ENCODE data around the gene RELT. TPM values are rescaled to one million over a fixed set of nuclear protein-coding genes. Genes with fewer than 3 reads are reported as not detected.

RELT gene
- total RNA-seq, 1 donor from 2014 or later, result 15.2 TPM

- Mint-ChIP-seq H3K27ac (ENCODE audit: unreplicated experiment) (peak overlapping the region; percentile 82), H3K27me3 (ENCODE audit: unreplicated experiment) (peaks cover 10% of the 10 kb centered on the region), H3K9me3 (ENCODE audit: unreplicated experiment) (no peaks in the 10 kb centered on the region), H3K4me3 (ENCODE audit: unreplicated experiment) (peak overlapping the region; percentile 16), H3K4me1 (ENCODE audit: unreplicated experiment) (peaks cover 20% of the 10 kb centered on the region), H3K36me3 (ENCODE audit: low read depth, unreplicated experiment) (peaks cover 36% of the 10 kb centered on the region)
- DNase-seq (ENCODE audit: low spot score), result no peak
- no peak for TF ChIP-seq CTCF (IDR thresholded peaks at IDR 0.05; ENCODE audit: unreplicated experiment)
Measured at GRCh38 chr11:73365352-73366264, 10.6 kb upstream of the RELT start.

GRCh38 chr11:73366265-73366610 lies 10.0 kb upstream of the RELT start:
- TF ChIP-seq CTCF (IDR thresholded peaks at IDR 0.05; ENCODE audit: unreplicated experiment), result no peak
- H3K27me3 Mint-ChIP-seq (ENCODE audit: unreplicated experiment), result peaks cover 11% of the 10 kb centered on the region
- no peak for DNase-seq (ENCODE audit: low spot score)
- no peaks in the 10 kb centered on the region for H3K9me3 Mint-ChIP-seq (ENCODE audit: unreplicated experiment)
- peaks cover 30% of the 10 kb centered on the region for H3K36me3 Mint-ChIP-seq (ENCODE audit: low read depth, unreplicated experiment)
- H3K4me3 Mint-ChIP-seq (ENCODE audit: unreplicated experiment), result peak overlapping the region; percentile 16
- H3K27ac Mint-ChIP-seq (ENCODE audit: unreplicated experiment), result peak overlapping the region; percentile 82
- H3K4me1 Mint-ChIP-seq (ENCODE audit: unreplicated experiment), result peaks cover 20% of the 10 kb centered on the region

DNA sequence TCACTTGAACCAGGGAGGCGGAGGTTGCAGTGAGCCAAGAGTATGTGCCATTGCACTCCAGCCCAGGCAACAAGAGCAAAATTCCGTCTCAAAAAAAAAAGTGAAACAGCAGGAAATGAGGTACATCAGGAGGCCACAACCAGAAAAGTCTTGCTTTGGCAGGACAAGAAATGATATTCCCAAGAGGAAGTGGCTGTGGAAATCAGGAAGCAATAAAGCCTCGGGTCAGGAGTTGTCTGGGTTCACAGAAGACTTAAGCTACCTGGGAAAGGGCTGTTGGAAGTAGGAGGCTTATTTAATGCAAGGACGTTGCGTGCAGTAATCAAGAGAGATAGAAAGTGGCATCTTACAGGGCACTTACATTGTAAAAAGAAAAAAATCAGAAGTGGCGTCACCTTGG lies 9.2 kb upstream of the RELT start:
- Mint-ChIP-seq H3K36me3 (ENCODE audit: low read depth, unreplicated experiment) (peaks cover 25% of the 10 kb centered on the region), H3K27me3 (ENCODE audit: unreplicated experiment) (peaks cover 9% of the 10 kb centered on the region), H3K27ac (ENCODE audit: unreplicated experiment) (peak overlapping the region; percentile 90), H3K9me3 (ENCODE audit: unreplicated experiment) (no peaks in the 10 kb centered on the region), H3K4me1 (ENCODE audit: unreplicated experiment) (peaks cover 23% of the 10 kb centered on the region), H3K4me3 (ENCODE audit: unreplicated experiment) (peak overlapping the region; percentile 63)
- no peak for DNase-seq (ENCODE audit: low spot score)
- TF ChIP-seq CTCF (IDR thresholded peaks at IDR 0.05; ENCODE audit: unreplicated experiment), result no peak

DNA sequence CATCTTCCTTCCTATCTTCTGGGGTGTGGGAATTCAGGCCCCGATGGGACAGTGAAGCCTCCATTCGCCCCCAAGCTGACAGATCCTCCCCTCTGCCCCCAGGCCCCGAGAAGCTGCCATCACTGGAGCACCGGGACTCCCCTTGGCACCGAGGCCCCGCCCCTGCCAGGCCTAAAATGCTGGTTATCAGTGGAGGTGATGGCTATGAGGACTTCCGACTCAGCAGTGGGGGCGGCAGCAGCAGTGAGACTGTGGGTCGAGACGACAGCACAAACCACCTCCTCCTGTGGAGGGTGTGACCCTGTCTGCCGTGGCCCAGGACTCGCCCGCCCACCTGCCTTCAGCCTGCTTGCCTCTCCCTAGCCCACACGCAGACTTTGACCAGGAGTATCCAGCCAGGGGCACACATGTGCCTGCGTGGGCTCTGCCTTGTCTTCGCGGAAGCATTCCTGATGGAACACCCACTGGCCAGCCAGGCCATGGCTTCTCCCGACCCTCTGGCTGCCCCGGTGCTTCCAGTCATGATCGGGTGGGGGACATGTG lies 8.6 kb upstream of the RELT start:
- peaks cover 26% of the 10 kb centered on the region for H3K4me1 Mint-ChIP-seq (ENCODE audit: unreplicated experiment)
- peak overlapping the region; percentile 63 for H3K4me3 Mint-ChIP-seq (ENCODE audit: unreplicated experiment)
- peaks cover 9% of the 10 kb centered on the region for H3K27me3 Mint-ChIP-seq (ENCODE audit: unreplicated experiment)
- H3K27ac Mint-ChIP-seq (ENCODE audit: unreplicated experiment), result peak overlapping the region; percentile 90
- DNase-seq (ENCODE audit: low spot score), result no peak
- H3K9me3 Mint-ChIP-seq (ENCODE audit: unreplicated experiment), result no peaks in the 10 kb centered on the region
- H3K36me3 Mint-ChIP-seq (ENCODE audit: low read depth, unreplicated experiment), result peaks cover 24% of the 10 kb centered on the region
- no peak for TF ChIP-seq CTCF (IDR thresholded peaks at IDR 0.05; ENCODE audit: unreplicated experiment)

Data from endothelial cell (in vitro differentiated cells).